Suppressor macrophage treated with lipopolysaccharide for 1 hour (primary cell): ENCODE measurements around the gene RNF166.

Experiments used
- DNase-seq, 3 donors: peaks; one replicate each; pipeline ENCODE4 v3.0.0-alpha.2; 2020 to 2022

Gene RNF166

GRCh38 chr16:88739139-88739976 is 33.1 kb upstream of the RNF166 start:
- DNase-seq = no peak

GRCh38 chr16:88738151-88739084 is 32.2 kb upstream of the RNF166 start:
- DNase-seq = no peak

GRCh38 chr16:88737298-88738150 is 31.3 kb upstream of the RNF166 start:
- DNase-seq = peak; percentile 74 to 86 (median 82)

- DNase-seq = no peak
These were observed 30.3 kb upstream of the RNF166 start for GRCh38 chr16:88736496-88736895.

- DNase-seq = no peak
These were observed 29.9 kb upstream of the RNF166 start for GRCh38 chr16:88736088-88736487.

GRCh38 chr16:88735616-88736015 is 29.4 kb upstream of the RNF166 start:
- DNase-seq = no peak

DNA sequence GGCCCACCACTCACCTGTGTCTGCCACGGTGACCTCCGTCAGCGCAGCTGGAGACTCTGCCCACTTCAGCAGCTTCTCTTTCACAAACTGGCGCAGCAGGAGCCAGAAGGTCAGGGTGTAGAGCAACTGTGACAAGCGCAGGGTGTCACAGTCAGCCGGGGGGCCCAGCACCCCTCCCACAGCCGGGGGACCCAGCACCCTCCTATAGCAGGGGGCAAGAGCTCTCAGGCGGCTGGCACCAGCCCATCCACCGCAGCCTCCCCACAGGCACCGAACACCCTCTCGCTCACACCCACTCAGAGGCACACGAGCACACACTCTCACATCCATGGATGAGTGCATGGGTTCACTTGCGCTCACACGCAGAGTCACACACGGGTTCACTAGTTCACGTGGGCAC is 28.9 kb upstream of the RNF166 start:
- DNase-seq = no peak

DNA sequence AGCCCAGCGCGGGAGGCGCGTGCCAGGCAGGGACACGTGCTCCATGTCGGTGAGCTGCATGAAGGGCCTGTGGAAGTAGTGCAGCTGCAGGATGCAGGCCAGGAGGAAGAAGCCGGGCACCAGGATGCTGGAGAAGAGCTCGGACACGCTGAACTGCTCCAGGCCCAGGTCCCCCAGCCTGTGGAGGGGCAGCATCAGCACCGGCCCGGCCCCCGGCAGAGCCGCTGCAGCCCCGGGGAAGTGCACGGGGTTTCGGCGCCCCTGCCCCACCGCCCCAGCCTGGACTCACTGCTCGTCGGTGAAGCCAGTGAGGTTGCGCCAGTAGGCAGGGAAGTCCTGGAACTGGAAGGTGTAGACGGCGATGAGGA is 28.1 kb upstream of the RNF166 start:
- no peak for DNase-seq

DNA sequence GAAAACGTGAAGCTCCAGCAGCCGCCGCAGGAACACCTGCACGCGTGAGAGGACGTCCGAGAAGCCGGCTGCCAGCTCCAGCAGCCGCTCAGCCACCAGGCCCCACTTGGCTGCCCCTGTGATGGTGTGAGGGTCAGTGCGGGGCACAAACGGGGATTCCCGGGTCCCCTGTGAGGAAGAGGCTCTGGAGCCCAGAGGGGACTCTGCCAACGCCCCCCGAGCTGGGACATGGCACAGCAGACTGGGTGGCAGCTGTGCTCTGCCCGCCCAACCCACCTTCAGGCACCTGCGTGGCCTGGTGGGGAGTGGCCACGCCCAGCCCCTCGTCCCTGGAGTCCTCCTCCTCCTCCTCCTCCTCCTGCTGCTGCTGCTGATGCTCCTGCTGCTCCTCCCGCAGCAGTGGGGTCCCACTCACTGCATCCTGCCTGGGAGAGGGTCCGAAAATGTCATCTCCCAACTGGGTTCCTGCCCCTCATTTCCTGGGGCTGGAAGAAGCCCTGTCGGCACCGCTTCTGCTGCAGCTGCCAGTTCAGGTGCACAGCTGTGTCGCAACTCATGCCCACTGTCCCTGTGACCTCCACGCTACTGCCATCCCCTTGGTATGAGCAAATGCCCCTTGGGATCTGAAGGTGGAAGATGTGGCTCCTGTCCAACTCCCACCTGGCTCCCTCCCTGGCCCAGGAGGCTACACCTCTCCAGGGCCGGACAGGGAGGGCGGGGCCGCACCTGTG is 27.6 kb upstream of the RNF166 start:
- DNase-seq = no peak

DNA sequence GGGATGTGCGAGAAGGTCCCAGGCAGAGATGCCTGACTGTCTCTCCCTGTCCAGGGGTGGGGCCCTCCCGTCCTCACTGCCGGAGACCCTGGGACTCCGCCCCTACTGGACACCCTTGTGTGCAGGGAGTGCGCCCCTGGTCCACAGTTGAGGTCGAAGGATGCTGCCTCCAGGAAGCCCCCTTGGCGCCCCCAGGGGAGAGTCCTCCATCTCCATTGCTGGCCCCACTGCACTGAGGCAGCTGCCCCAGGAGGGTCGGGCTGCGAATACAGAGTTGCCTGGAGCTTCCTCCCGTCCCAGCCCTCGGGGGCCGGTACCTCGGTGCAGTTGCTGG is 26.7 kb upstream of the RNF166 start:
- DNase-seq = no peak

GRCh38 chr16:88732172-88732960 is 26.2 kb upstream of the RNF166 start:
- DNase-seq = no peak

DNA sequence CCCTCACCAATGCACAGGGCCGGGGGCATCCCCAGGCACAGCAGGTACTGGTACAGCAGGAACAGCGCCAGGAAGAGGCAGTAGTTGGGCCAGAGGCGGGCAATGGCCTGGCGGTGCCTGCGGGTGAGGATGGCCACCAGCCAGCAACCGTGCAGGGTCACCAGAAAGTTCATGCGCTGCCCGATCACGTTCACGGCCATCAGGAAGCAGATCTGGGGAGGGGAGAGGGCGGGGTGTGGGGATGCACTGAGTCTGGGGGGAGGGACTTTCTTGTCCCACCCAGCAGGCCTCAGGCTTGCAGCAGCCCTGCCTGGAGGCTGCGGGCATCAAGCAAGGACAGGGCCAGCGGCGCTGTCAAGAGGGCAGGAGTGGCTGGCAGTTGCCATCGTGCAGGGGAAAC is 25.5 kb upstream of the RNF166 start:
- no peak for DNase-seq

DNA sequence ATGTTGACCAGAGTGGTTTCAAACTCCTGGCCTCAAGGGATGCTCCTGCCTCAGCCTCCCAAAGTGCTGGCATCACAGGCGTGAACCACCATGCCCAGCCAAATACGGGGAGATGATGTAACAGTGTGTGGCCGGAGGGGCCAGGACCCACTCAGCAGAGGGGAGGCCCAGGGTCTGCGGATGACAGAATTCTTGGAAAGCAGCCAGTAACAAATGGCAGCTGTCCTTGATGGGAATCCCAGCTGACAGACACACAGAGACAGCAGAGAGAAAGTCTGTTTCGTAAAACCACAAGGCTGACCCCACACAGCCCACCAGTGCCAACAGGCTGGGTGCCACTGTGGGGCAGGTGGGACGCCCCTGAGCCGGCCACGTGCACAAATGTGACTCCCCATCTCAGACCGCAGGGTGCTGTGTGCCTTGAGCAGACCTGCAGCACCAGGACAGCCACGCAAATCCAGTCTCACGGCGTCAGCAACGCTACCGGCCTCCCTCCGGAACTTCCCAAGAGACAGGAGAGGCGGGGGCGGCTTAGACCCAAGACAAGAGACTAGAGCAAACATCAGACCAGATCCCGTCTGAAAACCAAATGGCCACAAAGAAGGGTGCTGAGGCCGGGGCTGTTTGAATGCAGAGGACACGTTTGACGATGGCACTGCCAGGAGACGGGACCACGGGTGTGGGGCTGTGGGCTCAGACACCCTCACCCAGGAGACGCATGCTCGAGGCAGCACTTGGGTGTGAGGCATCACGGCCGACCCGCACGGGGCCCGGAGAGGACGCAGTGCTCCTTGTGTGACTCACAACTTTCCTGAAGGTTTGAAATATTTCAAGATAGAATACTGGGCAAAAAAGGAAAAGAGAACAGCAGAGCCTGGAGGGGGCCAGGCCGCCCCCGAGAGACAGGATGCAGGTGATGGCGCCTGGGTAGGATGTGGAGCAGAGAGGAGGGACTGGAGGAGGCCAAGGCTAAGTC is 24.7 kb upstream of the RNF166 start:
- DNase-seq = no peak

DNA sequence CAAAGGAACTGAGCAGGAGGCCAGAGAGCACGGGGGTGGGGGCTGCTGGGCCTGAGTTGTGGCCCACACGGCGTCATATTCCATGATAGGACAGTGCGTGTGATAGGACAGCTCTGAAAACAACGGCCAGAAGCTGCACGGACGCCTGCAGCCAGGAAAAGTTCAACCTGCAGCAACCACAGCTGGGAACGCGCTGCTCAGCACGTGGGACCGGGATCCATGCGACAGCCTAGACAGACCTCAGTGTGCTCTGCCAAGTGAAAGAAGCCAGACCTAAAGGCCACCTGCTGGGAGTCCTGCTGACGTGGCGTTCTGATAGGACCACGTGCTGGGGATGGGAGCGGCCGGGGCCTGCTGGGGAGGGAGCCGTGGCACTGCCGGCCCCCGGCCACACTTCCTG is 21.7 kb upstream of the RNF166 start:
- no peak for DNase-seq

DNA sequence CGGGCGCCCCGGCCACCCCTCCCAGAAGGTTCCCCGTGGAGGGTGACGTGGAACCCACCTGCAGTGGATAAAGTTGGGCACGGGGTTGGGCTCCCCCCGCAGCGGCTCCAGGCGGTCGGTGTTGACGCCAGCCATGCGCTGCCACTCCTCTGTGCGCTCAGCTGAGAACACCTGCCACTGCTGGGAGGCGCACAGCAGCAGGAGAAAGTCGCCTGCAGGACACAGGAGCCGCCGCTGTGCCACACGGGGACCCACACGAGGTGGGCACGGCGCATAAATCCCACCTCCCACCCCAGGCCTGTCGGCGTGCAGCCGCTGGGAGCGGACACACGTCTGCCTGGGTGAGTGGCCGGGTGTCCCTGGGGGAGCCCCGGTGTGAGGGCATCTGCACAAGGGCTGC is 20.8 kb upstream of the RNF166 start:
- no peak for DNase-seq

GRCh38 chr16:88726408-88726749 is 20.2 kb upstream of the RNF166 start:
- no peak for DNase-seq

DNA sequence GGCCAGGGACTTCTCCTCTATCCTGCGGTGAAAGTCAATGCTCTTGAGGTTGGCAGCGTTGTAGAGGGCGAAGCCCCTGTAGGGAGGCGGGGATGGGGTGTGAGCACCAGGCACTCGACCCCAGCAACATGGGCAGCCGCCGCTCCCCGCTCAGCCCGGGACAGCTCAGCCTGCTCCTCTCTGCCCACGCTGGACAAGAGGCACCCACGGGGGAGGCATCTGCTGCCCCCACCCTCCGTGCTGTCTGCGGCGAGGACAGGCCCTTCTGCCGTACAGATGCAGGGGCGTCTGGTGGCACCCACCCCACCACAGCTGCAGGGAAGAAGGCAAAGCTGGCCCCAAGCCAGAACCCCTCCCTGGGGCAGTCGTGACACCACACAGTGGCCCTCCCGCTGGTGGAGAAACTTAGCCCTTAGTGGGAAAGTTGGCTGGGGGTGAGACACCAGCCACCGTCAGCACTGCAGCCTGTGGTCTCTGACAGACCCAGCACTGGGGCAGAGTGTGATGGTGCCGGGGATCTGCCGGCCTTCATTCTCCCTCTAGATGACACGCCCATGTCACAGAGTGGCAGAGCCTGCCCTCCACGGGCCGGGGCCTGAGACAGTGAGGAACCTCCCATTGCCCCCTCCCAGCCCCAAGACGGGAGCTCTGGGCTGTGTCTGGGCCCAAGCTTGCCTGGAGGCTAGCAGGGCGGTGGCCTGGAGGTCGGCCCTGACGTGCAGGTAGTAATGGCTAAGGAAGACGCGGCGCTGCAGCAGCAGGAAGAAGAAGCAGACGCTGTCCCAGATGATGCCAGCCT is 19.6 kb upstream of the RNF166 start:
- no peak for DNase-seq

GRCh38 chr16:88724855-88725555 is 18.8 kb upstream of the RNF166 start:
- DNase-seq = no peak

GRCh38 chr16:88723911-88724310 is 17.7 kb upstream of the RNF166 start:
- no peak for DNase-seq
